Adrenal gland (tissue), 12 donors: ENCODE results near the gene ALDH3B1. TPM values are rescaled to one million over a fixed set of nuclear protein-coding genes. Genes with fewer than 3 reads are reported as not detected.

Source experiments
- DNase-seq, 7 donors: peaks; one replicate each; pipeline ENCODE4 v3.0.0-alpha.2; 2019 to 2020
- H3K27ac ChIP-seq, 5 donors: fragments of 200-600 bp; sonication (generic) in 4 of 5; 1 replicate in 3 of 5; 2 replicates in 2 of 5; pipeline versions ENCODE4 v1.5.1 to v1.8.0; 2016 to 2020; ENCODE audit warnings: mild to moderate bottlenecking in 1 of 5
- H3K27me3 ChIP-seq: fragments of 200-600 bp; 2 replicates; pipeline ENCODE4 v1.8.0; 2021
- H3K36me3 ChIP-seq, 2 donors: fragments of 200-600 bp; replicated peaks in 1 of 2; 1 replicate in 1 of 2; 2 replicates in 1 of 2; pipeline versions ENCODE4 v1.5.1 to v1.8.0; 2018 to 2022
- H3K4me1 ChIP-seq, 2 donors: fragments of 200-600 bp; replicated peaks in 1 of 2; 1 replicate in 1 of 2; 2 replicates in 1 of 2; pipeline versions ENCODE4 v1.5.1 to v1.8.0; 2018 to 2021
- H3K4me3 ChIP-seq, 4 donors: fragments of 200-600 bp; sonication (generic) in 3 of 4; one replicate each; pipeline ENCODE4 v1.5.1; 2016 to 2018
- H3K9me3 ChIP-seq, 3 donors: fragments of 200-600 bp; sonication (generic) in 1 of 3; replicated peaks in 1 of 3; 1 replicate in 2 of 3; 2 replicates in 1 of 3; pipeline versions ENCODE4 v1.5.1 to v1.8.0; 2016 to 2021
- POLR2A ChIP-seq, 2 donors: fragments of 450-650 bp; IDR thresholded peaks; one replicate each; pipeline ENCODE4 v1.6.1; 2017; ENCODE audit warnings: antibody characterized with exemption in 2 of 2, mild to moderate bottlenecking in 2 of 2, moderate library complexity in 1 of 2
- WGBS, 4 donors: extraction: QIAGEN DNeasy Blood & Tissue Kit in 2 of 4; methylation state at CpG; one replicate each; pipeline versions ENCODE4 v1.1.5 to v1.1.7; 2013 to 2017; 5-methylcytosine and 5-hydroxymethylcytosine counted together
- intact Hi-C, 2 donors: fragments of 100-400 bp; cut with DNase I; formaldehyde crosslinking; loops; one replicate each; pipeline versions ENCODE4 v1.14.1 to v1.15.0; 2022 to 2023
- polyA plus RNA-seq, 3 donors: library from polyadenylated mRNA; stranded (reverse); fragments of 200-250 nt in 2 of 3; fragments of 350-450 nt in 1 of 3; fragmentation: Illumina TruSeq in 1 of 3; extraction: RNeasy Lipid Tissue Mini Kit (QIAGEN cat#74804) in 1 of 3; gene quantifications; one replicate each; pipeline ENCODE4 v1.2.3, GENCODE V29; 2013 to 2014
- total RNA-seq, 9 donors: library from RNA; depleted of rRNA in 4 of 9; stranded (reverse); fragments of >200 nt in 4 of 9; fragments of 120-200 nt in 1 of 9; fragmentation: NEBNext Ultra II Directional in 1 of 9; extraction: Animal tissue kit (Norgen Biotek cat#: 25700) in 1 of 9; gene quantifications; one replicate each; pipeline versions ENCODE4 v1.1.0 to v1.2.4, GENCODE V29; 2013 to 2023
- TF ChIP-seq, protein P1 (sequence below), 6 experiments: fragments of 450-650 bp in 4 of 6; fragments of 200-600 bp in 2 of 6; sonication (generic) in 1 of 6; IDR thresholded peaks; 1 replicate in 5 of 6; 2 replicates in 1 of 6; pipeline versions ENCODE4 v1.5.1 to v1.8.0; 2016 to 2021; ENCODE audit warnings: antibody characterized with exemption in 6 of 6, mild to moderate bottlenecking in 2 of 6, moderate library complexity in 1 of 6
- donor health status: healthy with polysubstance abuse.
- donor health status: Bipolar disorder and iron deficiency.
- donor health status: DM: yes; HTN: yes; CAD: no.
- donor health status: DM: no; HTN: no; CAD: no.
- donor health status: DM: no; HTN: no; CAD: no.
- donor health status: DM: yes; HTN: yes; CAD: no.

ALDH3B1 gene
- total and polyA plus RNA-seq, 12 donors, result 0.72 to 70.3 (median 51.6) TPM

DNA sequence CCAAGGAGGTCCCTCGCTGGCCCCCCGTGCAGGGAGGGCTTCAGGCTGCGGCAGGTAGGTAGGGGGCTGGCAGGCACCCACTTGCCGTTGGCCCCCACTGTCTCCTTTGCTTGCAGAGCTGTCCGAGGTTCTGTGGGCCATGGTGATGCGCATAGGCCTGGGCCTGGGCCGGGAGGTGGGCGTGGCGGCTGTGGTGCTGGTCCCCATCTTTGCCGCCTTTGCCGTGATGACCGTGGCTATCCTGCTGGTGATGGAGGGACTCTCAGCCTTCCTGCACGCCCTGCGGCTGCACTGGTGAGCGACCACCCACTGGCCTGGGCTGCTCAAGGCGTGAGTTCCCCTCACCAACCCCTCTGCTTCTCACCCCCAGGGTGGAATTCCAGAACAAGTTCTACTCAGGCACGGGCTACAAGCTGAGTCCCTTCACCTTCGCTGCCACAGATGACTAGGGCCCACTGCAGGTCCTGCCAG, 40.3 kb downstream of the ALDH3B1 start:
- Histone ChIP-seq H3K36me3 (peaks cover 0 to 63% of the 10 kb centered on the region in 2 donors), H3K4me3 (no peak overlapping the region), H3K27me3 (no peaks in the 10 kb centered on the region), H3K4me1 (no peaks in the 10 kb centered on the region), H3K27ac (peak overlapping the region in 1 of 5 donors; percentile 54), H3K9me3 (no peaks in the 10 kb centered on the region)
- TF ChIP-seq, protein P1, sequence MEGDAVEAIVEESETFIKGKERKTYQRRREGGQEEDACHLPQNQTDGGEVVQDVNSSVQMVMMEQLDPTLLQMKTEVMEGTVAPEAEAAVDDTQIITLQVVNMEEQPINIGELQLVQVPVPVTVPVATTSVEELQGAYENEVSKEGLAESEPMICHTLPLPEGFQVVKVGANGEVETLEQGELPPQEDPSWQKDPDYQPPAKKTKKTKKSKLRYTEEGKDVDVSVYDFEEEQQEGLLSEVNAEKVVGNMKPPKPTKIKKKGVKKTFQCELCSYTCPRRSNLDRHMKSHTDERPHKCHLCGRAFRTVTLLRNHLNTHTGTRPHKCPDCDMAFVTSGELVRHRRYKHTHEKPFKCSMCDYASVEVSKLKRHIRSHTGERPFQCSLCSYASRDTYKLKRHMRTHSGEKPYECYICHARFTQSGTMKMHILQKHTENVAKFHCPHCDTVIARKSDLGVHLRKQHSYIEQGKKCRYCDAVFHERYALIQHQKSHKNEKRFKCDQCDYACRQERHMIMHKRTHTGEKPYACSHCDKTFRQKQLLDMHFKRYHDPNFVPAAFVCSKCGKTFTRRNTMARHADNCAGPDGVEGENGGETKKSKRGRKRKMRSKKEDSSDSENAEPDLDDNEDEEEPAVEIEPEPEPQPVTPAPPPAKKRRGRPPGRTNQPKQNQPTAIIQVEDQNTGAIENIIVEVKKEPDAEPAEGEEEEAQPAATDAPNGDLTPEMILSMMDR (IDR thresholded peaks at IDR 0.05), result no peak
- no peak for TF ChIP-seq POLR2A (IDR thresholded peaks at IDR 0.05)
- peak in 1 of 7 donors; percentile 51 for DNase-seq
- intact Hi-C loops, result no loop called here
- 92 to 99% (median 92%) methylated on average over 10 to 18 of the region's 18 CpGs for WGBS, 4 donors

DNA sequence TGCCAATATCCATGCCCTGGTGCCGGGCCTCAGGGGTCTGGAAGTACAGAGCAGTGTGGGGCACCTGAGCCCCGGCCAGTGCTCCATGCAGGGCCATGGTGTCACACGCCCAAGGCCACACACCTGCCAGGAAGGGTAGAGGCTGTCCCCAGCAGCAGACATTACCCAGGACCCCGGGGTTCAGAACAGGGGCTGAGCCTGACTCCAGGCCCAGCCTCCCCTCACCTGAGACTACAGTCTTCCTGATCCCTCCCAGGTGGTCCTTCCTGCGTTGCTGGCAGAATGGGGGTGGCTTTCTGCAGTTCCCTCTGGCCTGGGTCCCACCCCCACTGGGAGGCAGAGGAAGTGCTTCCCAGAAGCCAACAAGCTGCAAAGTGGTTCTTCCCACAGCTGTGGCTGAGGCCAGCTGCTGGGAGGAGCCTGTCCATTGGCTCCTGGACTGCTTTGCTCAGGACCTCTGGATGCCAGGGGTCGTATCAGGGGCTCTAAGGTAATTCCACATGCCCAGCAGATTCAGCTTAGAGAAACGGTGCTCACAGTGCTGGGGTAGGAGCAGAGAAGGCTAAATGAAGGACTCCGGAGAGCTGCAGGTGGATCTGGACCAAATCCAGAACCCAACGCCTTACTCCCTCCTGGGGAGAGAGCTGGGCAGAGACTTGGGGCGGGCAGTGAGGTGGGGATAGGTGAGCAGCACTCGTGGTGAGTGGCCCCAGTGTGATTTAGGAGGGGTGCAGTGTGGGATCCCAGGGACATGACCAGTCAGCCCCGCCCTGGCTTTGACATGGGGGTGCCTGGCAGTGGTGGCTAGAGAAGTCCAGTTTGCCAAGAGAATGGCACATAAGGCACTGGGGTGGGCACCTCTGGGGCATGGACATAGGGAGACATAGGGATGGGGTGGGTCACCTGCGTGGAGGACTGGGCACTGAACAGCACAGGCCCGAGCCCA, 41.3 kb downstream of the ALDH3B1 start:
- no peaks in the 10 kb centered on the region for H3K27me3 ChIP-seq
- no peaks in the 10 kb centered on the region for H3K9me3 ChIP-seq
- TF ChIP-seq, protein P1 (IDR thresholded peaks at IDR 0.05), result no peak
- TF ChIP-seq POLR2A (IDR thresholded peaks at IDR 0.05), result no peak
- WGBS, 4 donors, result 74 to 83% (median 81%) methylated on average over 8 to 14 of the region's 14 CpGs
- H3K36me3 ChIP-seq, result peaks cover 0 to 53% of the 10 kb centered on the region in 2 donors
- H3K27ac ChIP-seq, result peak overlapping the region in 2 of 5 donors; percentile 14 to 54
- peak in 3 of 7 donors; percentile 23 to 55 (median 32) for DNase-seq
- intact Hi-C loops, result no loop called here
- no peaks in the 10 kb centered on the region for H3K4me1 ChIP-seq
- H3K4me3 ChIP-seq, result no peak overlapping the region

DNA sequence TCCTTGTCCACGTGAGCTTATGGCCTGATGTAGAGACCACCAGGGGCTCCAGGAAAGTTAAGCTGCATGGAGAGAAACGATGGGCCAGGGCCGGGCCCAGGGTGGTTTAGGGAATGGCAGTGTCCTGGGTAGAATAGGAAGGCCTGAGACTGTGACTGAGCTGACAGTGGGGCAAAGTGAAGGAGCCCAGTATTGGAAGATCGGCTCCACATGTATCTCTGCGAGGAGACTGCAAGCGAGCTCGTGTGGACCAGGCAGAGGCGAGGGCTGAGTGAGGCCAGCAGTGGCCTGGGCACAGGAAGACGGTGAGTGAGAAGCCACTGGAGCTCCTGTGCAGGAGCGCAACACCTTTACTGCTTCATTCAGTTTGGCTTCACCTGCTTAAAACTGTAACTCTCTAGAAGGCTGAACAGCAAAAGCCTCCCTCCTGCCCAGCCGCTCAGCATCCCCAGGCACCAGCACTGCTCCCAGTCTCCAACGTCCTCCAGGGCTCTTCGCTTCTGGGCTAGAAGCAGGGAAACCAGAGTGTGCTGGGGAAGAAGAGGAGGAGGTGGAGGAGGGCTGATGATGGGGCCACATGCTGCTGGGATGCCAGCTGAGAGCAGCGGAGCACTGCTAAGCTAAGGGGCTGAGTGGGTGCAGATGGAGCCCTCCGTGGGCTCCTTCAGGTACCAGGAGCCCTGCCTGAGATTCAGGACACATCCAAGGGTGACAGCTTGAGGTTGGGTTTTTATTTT, 42.2 kb downstream of the ALDH3B1 start:
- no peaks in the 10 kb centered on the region for H3K27me3 ChIP-seq
- H3K36me3 ChIP-seq, result peaks cover 0 to 49% of the 10 kb centered on the region in 2 donors
- intact Hi-C loops, result no loop called here
- no peaks in the 10 kb centered on the region for H3K4me1 ChIP-seq
- H3K27ac ChIP-seq, result peak overlapping the region in 1 of 5 donors; percentile 64
- H3K4me3 ChIP-seq, result no peak overlapping the region
- 88 to 92% (median 90%) methylated on average over 15 of the region's 15 CpGs for WGBS, 4 donors
- no peak for DNase-seq
- H3K9me3 ChIP-seq, result no peaks in the 10 kb centered on the region
- TF ChIP-seq, protein P1 (IDR thresholded peaks at IDR 0.05), result no peak
- no peak for TF ChIP-seq POLR2A (IDR thresholded peaks at IDR 0.05)

DNA sequence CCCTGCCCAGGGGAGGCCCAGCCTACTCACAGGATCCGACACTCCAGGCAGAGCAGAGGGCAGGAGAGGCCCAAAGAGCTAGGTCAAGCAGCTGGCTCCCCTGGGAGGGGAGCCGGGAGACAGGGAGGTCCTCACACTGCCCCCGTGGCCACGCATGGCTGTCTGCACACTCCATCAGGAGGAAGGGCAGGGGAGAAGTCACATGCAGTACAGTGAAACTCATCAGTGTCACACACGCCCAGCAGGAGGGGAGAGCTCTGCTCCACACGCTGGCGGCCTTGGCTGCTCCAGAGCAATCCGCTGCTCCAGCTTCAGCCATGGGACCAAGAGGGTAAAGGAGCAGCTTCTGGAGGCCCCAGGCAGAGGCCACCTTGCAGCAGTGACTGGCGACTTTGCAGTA, 43.0 kb downstream of the ALDH3B1 start:
- intact Hi-C loops, result no loop called here
- H3K36me3 ChIP-seq, result peaks cover 0 to 42% of the 10 kb centered on the region in 2 donors
- H3K9me3 ChIP-seq, result no peaks in the 10 kb centered on the region
- H3K4me1 ChIP-seq, result no peaks in the 10 kb centered on the region
- peak in 1 of 2 donors; percentile 13 for TF ChIP-seq POLR2A (IDR thresholded peaks at IDR 0.05)
- TF ChIP-seq, protein P1 (IDR thresholded peaks at IDR 0.05), result no peak
- no peaks in the 10 kb centered on the region for H3K27me3 ChIP-seq
- peak overlapping the region in 2 of 5 donors; percentile 55 to 64 for H3K27ac ChIP-seq
- 40 to 48% (median 41%) methylated on average over 3 to 9 of the region's 9 CpGs; no CpG with 5 or more reads in 1 of the 4 donors for WGBS, 4 donors
- peak in 6 of 7 donors; percentile 42 to 72 (median 67) for DNase-seq
- H3K4me3 ChIP-seq, result no peak overlapping the region
